ENCODE measurements around the gene LMX1A.

Gene LMX1A

GRCh38 chr1:165317612-165318011 lies 38.9 kb downstream of the LMX1A start:
- DNase-seq: no peak

- DNase-seq: no peak
Observed at GRCh38 chr1:165316153-165316772, 40.3 kb downstream of the LMX1A start.

GRCh38 chr1:165315481-165315880 lies 41.0 kb downstream of the LMX1A start:
- no peak for DNase-seq

- no peak for DNase-seq
Observed at GRCh38 chr1:165313903-165314302, 42.6 kb downstream of the LMX1A start.

- no peak for DNase-seq
Observed at GRCh38 chr1:165312591-165312990, 43.9 kb downstream of the LMX1A start.

- DNase-seq: no peak
Observed at GRCh38 chr1:165306543-165307434, 49.7 kb downstream of the LMX1A start.

- DNase-seq: no peak
Observed at GRCh38 chr1:165303386-165303785, 53.1 kb downstream of the LMX1A start.

GRCh38 chr1:165300400-165300903 lies 56.1 kb downstream of the LMX1A start:
- DNase-seq: no peak

- no peak for DNase-seq
Observed at GRCh38 chr1:165298203-165298820, 58.2 kb downstream of the LMX1A start.

- DNase-seq: no peak
Observed at GRCh38 chr1:165296205-165296604, 60.3 kb downstream of the LMX1A start.

- no peak for DNase-seq
Observed at GRCh38 chr1:165290148-165290547, 66.4 kb downstream of the LMX1A start.

GRCh38 chr1:165289556-165289955 lies 67.0 kb downstream of the LMX1A start:
- no peak for DNase-seq

- no peak for DNase-seq
Observed at GRCh38 chr1:165288350-165289120, 68.0 kb downstream of the LMX1A start.

GRCh38 chr1:165287781-165288180 lies 68.7 kb downstream of the LMX1A start:
- DNase-seq: no peak

GRCh38 chr1:165287329-165287728 lies 69.2 kb downstream of the LMX1A start:
- DNase-seq: no peak

GRCh38 chr1:165284454-165284853 lies 72.1 kb downstream of the LMX1A start:
- no peak for DNase-seq

GRCh38 chr1:165281207-165281901 lies 75.2 kb downstream of the LMX1A start:
- DNase-seq: no peak

GRCh38 chr1:165279882-165280281 lies 76.6 kb downstream of the LMX1A start:
- no peak for DNase-seq

- DNase-seq: no peak
Observed at GRCh38 chr1:165276314-165276713, 80.2 kb downstream of the LMX1A start.

GRCh38 chr1:165265196-165265838 lies 91.2 kb downstream of the LMX1A start:
- DNase-seq: no peak

GRCh38 chr1:165259706-165260428 lies 96.6 kb downstream of the LMX1A start:
- DNase-seq: no peak
